SW480 (cell line): Measurements from ENCODE around the gene PRLH.

Experiments
- DNase-seq: peaks from one replicate; pipeline ENCODE4 v3.0.0-alpha.2; 2016; ENCODE audit warnings: low spot score

The PRLH gene

DNA sequence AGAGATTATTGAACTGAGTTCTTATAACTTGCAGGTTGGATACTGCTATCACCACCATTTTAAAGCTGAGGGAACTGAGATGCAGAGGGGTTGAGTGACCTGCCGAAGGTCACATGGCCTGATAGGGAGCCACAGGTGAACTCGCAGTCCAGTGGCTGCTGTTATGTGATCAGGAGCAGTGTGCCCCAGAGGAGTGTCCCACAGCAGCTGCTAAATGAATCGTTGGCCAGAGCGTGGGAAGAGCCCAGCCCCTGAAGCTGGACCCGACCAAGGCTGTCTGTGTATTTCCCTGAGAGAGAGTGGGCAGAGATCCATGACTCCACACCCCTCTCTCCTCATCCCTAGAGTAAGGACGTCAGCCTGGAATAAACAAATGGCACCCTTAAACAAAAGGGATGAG, 26.7 kb upstream of the PRLH start:
- no peak for DNase-seq

DNA sequence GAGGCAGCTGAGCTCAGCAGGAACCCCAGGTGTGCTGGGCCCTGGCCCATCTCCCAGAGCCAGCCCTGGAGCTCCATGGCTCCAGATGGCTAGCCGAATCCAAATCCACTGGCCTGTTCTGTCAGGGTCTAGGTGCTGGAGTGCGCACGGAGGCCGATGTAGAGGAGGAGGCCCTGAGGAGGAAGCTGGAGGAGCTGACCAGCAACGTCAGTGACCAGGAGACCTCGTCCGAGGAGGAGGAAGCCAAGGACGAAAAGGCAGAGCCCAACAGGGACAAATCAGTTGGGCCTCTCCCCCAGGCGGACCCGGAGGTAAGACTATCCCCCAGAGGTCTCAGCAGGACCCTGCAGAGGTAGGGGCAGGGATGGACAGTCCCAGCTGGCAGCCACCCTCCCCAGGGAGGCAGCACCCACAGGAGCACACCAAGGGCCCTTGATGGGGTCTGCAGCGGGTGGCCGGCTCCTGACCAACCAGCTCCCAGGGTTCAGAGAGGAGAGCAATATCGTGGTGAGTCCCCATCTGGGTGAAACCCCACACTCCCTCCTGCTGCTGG, 26.1 kb upstream of the PRLH start:
- no peak for DNase-seq

DNA sequence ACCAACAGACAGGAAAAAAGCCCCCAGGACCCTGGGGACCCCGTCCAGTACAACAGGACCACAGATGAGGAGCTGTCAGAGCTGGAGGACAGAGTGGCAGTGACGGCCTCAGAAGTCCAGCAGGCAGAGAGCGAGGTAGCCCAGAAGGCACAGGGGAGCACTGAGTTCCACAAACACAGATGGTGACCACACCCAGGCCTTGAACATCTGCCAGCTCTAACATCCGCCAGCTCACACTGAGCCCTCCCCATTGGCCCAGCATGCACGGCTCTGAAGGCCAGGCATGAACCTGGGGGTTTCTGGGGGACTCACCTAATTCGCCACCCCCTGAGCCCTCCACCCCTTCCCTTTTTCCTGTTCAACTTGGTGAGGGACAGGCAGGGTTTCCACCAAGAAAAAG, 25.6 kb upstream of the PRLH start:
- peak; percentile 25 for DNase-seq

DNA sequence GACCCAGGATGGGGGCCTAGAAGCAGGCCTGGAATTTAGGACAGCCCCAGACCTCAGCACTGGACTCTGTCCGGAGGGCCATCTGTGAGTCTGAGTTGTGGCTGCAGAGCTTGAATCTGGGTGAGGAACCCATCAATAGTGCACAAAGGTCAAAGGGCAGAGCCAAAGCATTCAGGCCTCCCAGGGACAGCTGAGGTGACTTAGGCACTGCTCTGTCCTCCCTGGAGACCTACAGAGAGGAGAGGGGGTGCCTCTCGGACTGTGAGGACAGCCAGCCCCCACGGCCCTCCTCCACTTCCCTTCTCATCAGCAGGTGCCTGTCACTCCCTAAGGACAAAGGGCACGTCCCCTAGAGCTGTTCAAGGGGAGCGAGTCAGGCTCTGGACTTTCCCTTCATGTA, 25.1 kb upstream of the PRLH start:
- DNase-seq, result no peak

DNA sequence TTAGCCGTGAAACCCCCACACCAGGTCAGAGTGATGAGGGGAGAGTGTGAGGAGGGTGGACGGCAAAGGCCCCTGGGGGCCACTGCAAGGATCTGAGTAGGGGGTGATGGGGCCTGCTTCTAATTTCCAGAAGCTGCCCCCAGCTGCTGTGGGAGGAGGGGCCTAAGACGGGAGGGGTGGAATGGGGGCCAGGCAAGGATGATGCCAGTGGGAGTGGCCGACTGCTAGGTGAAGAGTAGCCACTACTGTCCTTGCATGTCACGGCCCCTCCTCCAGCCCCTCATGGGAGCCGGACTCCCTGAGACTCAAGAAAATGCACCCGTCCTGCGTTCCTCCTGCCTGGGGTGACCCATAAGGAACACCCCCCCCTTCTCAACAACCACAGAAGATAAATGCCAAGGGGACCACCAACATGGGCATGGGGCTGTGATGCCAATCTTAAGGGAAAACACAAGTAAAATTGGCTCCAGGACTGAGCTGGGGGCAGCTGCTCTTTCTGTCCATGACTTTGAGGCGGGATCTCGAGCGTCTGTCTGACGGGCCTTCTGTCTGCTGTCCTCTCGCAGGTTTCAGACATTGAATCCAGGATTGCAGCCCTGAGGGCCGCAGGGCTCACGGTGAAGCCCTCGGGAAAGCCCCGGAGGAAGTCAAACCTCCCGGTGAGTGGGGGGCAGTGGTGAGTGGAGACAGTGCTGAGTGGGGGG, 24.2 kb upstream of the PRLH start:
- no peak for DNase-seq

DNA sequence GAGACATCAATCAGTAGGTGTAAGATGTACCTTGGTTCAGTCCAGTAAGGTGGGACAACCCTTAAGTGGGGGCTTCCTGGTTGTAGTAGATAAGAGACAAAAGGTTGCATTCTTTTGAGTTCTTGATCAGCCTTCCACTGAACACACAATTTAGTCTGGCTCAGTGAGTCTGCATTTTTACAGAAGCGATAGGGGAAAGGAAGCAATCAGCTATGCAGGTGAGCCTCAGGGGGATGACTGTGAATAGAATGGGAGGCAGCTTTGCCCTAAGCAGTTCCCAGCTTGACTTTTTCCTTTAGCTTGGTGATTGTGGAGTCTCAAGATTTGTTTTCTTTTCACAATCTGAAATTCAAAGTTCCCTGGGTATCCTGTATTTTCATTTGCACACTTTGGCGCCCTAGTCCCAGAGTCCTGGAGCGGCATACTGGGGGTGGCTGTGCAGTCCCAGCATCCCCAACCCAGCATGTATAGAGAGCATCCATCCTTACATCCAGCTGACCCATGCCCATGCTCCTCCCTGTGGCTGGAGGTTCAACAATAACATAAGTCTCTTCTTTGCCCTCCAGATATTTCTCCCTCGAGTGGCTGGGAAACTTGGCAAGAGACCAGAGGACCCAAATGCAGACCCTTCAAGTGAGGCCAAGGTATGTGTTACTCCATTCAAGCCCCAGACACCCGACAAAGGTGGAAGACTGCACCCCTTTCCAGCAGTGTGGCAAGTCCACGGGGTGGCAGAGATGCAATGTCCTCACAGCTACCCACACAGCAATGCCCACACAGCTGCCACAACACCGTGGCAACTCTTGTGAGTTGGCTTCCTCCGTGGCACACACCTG, 20.1 kb upstream of the PRLH start:
- no peak for DNase-seq

DNA sequence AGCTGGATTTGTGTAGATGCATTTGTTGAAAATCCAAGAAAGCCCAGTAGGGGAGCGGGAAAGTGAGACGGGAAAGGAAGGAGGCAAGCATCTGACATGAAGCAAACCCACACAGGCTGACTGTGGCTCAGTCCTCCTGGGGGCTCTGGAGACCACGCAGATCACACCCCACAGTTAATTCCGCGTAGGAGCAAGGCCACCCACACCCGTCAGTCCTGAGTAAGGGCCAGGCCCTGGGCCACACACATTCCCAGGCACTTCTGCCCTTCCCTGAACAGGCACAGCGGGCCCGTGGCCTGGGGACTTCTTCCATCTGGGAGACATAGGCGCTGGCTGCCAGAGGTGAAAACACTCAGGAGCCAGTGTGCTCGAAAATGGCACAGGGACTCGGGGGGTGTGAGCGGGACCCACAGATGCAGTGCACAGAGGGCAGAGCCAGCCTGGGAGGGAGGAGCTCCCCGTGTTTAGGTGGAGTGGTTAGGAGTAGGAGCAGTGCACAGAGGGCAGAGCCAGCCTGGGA, 19.4 kb upstream of the PRLH start:
- DNase-seq, result no peak

DNA sequence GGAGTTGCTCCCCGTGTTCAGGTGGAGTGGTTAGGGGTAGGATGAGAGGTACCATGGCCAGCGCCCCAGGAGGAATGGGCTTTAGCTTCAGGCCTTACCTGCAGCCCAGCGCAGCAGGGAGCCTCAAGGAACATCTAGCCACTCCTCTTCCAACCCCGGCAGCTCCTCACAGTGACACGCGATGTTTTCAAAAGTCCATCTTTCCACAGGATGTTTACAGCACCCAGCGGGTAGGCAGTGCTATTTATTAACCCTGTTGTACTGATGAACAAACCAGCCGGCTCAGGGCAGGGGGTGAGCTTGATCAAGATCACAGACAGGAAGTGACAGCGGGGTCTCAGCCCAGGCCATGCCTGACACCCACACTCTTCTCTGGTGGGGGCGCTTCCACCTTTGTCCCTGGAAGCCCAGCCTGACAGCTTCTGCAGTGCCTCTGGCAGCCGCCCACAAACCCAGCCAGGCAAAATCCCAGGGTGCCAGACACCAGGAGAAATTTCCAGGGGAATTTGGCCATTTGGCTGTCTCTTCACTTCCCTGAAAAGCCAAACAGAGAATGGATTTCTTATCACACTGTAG, 18.4 kb upstream of the PRLH start:
- DNase-seq, result no peak

DNA sequence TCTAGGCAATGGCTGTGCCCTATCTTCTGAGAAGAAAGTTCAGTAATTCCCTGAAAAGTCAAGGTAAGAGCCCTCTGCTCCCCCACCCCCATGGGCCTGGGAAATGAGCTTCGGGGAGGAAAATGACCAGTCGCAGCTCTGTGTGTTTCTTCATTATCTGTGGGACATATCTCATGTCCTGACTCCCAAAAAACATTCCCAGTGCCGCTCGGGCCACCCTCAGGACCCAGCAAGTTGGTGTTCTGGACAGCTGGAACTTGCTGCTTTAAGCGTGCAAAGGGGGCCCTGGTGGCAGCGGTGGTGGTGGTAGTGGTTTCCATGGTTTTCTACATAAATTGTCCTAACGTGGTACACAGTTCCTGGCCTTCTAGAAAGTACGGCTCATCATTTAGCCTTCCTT, 17.2 kb upstream of the PRLH start:
- DNase-seq, result no peak

DNA sequence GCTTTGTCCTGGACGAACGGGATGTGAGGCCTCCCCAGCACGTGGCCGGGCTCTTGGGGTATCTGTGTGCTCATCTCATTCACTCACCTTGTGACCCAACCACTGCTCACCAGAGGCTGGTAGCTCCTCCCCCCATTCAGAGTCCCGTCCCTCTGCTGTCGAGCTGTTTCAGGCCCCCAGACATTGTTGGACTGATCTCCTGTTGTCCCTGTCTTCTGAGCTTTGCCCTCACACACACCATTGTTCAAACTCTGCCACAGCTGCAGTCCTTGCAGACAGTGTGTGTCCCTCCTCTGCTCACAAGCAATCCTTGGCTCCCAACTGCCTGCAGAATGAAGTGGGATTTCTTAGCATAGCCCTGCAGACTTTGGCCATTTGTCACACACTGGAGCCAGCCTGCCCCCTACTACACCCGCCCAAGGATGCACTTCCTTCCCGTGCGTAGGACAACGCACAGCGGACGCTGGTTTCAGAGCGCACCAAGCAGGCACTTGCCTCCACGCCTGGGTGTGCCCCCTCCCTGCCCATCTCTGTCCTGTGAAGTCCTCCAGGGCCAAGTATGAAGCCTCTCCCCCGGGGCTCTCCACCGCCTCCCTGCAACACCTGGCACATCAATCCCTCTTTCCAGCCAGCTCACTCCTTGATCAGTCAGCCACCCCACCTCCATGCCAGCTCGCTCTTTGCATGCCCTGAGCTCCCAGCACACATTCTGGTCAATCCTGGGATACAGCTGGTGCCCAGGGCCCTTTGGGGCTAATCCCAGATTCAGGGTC, 16.5 kb upstream of the PRLH start:
- no peak for DNase-seq

DNA sequence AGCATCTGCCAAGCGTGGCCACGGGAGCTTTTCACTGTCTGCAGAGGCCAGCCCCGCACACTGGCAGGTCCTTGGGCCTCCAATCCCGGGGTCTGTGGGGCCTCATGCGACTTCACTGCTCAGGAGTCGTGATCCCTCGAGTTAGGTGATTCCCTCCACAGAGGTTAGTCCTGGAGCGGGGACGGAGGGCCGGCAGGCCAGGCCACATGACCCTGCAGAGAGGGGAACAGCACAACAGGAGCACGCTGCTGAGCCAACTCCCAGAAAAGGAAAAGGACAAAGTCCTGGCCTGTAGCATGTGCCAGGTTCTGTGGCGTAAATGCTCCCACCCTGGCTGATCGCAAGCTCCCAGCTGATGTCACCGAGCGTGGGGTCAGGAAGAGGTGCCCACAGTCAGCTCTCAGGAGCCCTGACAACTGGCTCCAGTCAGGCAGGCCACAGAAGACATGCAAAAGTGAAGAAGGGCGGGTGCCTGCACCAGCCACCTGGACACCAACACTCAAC, 15.3 kb upstream of the PRLH start:
- no peak for DNase-seq

DNA sequence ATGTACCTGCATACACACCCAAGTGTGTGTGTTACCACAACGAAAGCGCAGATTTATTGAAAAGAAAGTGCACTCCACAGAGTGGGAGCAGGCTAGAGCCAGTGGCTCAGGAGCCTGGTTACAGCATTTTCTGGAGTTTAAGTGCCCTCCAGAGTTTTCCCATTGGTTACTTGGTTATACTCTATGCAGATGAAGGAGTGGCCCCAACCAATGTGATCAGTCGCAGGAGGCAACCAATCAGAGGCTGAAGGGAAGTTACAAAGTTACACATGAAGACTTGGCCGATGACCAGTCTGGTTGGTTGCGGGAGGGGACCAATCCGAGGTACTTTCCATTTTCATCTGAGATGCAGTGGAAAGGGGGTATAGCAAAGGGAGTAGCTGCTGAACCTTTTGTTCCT, 13.5 kb upstream of the PRLH start:
- no peak for DNase-seq

DNA sequence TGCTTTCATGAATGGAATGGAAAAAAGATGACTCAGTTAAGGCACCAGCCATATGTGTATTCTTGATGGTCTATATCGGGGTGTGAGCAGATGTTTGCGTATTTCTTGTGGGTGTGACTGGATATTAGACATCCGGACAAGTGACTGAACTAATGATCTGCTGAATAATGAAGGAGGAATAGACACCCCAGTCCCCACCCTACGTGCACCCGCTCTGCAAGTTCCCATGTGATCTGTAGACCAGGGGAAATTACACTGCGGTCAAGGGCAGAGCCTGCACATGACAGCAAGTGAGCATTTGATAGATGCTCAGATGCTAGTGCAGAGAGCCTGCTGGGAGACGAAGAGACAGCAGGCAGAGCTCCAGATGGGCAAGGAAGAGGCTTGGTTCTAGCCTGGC, 12.4 kb upstream of the PRLH start:
- DNase-seq, result no peak

DNA sequence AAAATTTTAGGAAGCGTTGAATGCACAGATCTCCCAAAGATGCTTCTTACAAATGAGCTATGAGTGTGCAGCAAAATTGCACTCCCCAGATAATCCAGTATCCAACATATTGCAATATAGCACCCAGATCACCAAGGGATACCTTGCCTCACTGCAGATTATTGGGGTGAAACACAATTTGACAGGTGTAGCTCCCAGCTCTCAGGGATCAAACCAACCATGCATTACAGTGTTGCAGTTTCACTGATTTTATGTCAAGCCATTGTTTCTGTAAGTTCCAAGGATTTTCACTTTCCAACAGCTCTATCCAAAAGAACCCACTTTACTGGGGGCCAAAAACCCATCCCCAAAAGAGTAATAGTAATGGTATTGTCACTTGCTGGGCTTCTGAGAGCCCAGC, 10.8 kb upstream of the PRLH start:
- DNase-seq, result no peak

DNA sequence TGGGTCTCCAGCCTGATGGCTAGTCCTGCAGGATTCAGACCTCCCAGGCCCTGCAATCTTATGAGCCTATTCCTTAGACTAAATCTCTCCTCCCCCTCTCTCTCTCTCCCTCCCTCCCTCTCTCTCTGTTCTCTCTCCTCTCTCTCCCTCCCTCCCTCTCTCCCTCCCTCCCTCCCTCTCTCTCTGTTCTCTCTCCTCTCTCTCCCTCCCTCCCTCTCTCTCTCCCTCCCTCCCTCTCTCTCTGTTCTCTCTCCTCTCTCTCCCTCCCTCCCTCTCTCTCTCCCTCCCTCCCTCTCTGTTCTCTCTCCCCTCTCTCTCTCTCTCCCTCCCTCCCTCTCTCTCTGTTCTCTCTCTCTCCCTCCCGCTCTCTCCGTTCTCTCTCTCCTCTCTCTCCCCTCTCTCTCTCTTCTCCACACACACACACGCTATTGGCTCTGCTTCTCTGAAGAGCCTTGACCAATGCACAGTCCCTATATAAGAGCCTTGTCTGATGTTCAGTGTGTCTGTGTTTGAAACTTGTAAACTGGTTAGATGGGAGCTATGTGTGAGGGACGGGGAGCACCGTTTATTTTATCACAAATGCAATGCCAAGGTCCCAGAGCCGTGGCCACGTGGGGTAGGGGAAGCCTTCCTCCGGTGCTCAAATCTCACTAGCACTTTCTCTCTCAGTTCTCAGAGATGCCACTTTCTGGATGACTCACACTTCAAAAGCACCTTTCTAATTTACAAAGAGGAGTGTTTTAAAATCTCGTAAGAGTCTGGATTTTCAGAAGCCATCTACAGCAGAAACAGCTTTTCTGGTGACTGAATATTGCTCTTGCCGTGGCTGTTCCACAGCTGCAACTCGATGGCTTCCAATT, 9.4 kb upstream of the PRLH start:
- no peak for DNase-seq

DNA sequence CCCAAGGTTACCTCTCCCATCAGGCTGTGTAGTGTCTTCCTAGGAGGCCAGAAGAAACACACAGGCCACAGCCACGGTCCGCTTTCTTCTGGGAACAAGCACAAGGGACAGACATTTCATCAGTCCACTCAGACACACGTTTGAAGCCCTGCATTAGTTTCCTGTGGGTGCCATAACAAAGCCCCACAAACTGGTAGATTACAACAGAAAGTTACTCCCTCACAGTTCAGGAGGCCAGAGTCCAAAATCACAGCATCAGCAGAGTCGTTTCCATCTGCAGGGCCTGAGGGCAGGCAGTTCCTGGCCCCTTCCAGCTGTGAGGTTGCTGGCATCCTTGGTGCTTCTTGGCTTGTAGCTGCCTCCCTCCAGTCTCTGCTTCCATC, 8.8 kb upstream of the PRLH start:
- DNase-seq, result no peak

DNA sequence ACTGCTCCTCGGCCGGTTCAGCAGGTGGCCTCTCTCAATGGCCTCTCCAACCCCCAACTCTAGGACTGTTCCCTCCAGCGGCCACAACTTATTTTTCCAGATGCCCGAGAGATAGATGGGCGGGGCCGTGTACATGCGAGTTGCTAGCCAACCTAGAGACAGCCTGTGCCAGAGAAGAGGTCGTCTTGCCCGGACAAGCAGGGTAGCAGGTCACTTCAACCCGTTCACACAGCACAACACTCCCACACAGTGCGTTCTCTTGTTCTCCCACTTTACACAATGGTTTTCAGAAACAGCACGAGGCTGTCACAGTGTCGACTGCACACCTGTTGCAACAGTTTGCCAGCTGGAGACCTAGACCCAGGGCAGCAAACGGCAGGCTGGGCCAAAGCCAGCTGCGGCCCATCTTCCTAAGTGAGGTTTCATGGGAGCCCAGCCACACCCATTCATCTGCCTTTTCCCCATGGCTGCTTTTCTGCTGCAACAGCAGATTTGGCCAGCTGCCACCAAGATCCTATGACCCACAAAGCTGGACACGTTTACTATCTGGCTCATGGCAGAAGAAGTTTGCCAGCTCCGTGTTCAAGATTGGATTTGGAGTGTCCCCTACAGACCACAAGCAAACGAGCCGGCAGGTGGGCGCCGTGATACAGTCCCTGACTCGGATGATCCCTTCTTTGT, 7.3 kb upstream of the PRLH start:
- DNase-seq, result peak; percentile 12

DNA sequence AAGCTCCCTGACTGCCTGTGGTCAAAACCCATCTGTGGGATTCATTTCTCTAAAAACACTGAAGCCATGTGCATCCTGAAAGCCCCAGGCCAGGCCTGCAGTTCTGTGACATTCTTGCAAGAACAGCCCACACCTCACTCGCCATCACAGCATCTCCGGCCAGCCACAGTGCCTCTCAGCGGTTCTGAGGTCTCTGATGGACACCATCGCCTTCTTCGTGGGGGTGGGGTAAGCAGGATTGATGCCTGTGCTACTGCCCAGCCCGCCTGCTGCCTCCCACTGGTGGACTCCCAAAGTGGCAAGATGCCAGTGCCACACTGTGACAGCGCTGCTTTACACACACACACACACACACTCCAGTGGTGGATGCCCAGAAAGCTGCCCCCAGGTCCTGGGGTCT, 5.2 kb upstream of the PRLH start:
- DNase-seq, result no peak

DNA sequence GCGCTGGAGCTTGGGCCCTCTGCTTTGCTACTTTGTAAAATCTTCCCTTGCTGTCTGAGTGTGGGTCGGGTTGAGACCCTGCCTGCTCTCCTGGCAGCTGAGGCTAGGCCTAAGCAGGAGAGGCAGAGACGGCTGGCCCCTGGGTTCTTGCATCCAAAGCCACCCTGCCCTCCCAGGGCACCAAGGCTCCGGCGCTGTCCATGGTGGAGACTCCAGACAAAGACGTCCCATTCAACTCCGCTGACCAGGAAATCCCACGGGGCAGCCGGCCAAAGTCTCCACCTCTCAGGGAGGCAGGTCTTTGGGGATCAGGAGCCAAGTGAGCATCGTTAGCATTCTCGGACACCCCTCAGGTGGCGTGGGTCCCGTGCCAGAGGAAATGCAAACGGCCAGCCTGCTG, 2.6 kb upstream of the PRLH start:
- DNase-seq, result no peak

DNA sequence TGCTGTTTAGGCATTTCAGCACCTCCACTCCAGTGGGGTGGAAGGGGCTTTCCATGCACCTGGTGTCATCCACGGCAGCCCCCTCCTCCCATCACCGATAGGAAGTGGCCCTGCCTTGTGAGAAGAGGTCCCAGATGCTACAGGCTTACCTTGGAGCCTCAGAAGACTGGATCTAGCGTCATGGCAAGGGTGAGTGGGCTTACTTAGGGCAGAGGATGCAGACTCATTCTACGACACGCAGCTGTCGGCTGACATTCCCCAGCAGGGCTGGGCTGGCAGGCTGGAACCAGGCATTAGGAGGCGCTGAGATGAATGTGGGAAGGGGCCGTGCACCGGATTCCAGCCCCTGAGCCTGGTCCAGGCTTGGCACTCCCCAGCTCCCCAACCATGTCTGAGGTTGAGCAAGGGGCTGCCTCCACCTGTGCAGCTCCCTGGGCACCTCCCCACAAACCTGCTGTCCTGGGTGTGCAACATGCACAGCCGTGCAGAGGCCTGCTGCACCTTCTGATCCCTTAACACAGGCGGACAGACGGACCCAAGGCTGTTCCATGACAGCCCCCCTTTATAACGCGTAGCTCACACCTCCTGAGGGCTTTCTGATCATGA, 1.7 kb upstream of the PRLH start:
- DNase-seq, result no peak
